ENCODE data around the gene FGF12. TPM values are rescaled to one million over a fixed set of nuclear protein-coding genes. Genes with fewer than 3 reads are reported as not detected.
A peak's percentile ranks its signal among the peaks of the same experiment; 100 is the strongest.

Gene FGF12
- total RNA-seq, 1 experiment from 2014 or later, result 0.09 TPM

GRCh38 chr3:192467230-192468140 lies 259.9 kb downstream of the FGF12 start:
- H3K4me3 Mint-ChIP-seq (ENCODE audit: unreplicated experiment), result no peak overlapping the region
- CTCF ChIA-PET, result interaction anchor here (0.5 to 12.1 kb wide), 30 partner anchors 9 to 1150 kb away, joined by 3 to 122 read pairs (median 4); no protein-coding TSS in a partner anchor
- no peak overlapping the region for H3K27ac Mint-ChIP-seq (ENCODE audit: low read depth, unreplicated experiment)
- peak; percentile 94 for TF ChIP-seq CTCF (IDR thresholded peaks at IDR 0.05; ENCODE audit: unreplicated experiment)
- no peaks in the 10 kb centered on the region for H3K36me3 Mint-ChIP-seq (ENCODE audit: insufficient read depth, unreplicated experiment)
- no peaks in the 10 kb centered on the region for H3K9me3 Mint-ChIP-seq (ENCODE audit: unreplicated experiment)
- intact Hi-C loops (cut with micrococcal nuclease), result loop anchor here (1.0 to 5.0 kb wide), 4 partner anchors 99 to 1105 kb away; no protein-coding TSS in a partner anchor
- no TSS peak for BruUV-seq (replicated peaks)
- H3K27me3 Mint-ChIP-seq (ENCODE audit: insufficient read depth, unreplicated experiment), result peaks cover 82% of the 10 kb centered on the region
- no peaks in the 10 kb centered on the region for H3K4me1 Mint-ChIP-seq (ENCODE audit: insufficient read depth, unreplicated experiment)
- POLR2A ChIA-PET, result no interaction called here
- peak; percentile 72 for DNase-seq (ENCODE audit: unreplicated experiment)

DNA sequence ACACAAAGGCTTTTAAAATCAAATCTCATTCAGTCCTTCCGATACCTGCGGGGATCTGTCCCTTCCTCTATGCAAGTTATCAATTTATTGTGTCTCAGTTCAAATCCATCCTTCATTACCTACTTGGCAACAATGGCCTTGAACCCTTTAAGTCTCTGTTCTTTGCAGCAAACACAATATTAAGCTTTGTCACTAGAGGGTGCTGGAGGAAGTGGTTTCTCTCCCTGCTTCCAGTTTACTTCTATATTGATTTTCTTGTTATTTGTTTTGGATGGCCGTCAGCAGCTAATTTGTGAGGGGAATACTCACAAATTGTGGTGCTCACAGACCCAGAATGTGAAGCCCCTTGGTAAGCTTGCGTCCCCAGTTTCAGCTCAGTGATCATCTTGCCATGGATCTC lies 278.3 kb downstream of the FGF12 start:
- Mint-ChIP-seq H3K27ac (ENCODE audit: low read depth, unreplicated experiment) (no peak overlapping the region), H3K9me3 (ENCODE audit: unreplicated experiment) (no peaks in the 10 kb centered on the region), H3K27me3 (ENCODE audit: insufficient read depth, unreplicated experiment) (peaks cover 97% of the 10 kb centered on the region), H3K4me1 (ENCODE audit: insufficient read depth, unreplicated experiment) (no peaks in the 10 kb centered on the region), H3K4me3 (ENCODE audit: unreplicated experiment) (no peak overlapping the region), H3K36me3 (ENCODE audit: insufficient read depth, unreplicated experiment) (no peaks in the 10 kb centered on the region)
- BruUV-seq (replicated peaks), result no TSS peak
- ChIA-PET CTCF (interaction anchor here (0.5 to 1.6 kb wide), 12 partner anchors 13 to 1261 kb away, joined by 3 to 6 read pairs (median 4); no protein-coding TSS in a partner anchor), POLR2A (interaction anchor here (0.6 kb wide), 1 partner anchor 303 kb away, joined by 4 read pairs; no protein-coding TSS in a partner anchor)
- intact Hi-C loops (cut with micrococcal nuclease), result loop anchor here (10.0 kb wide), 1 partner anchor 1204 kb away; no protein-coding TSS in a partner anchor
- peak; percentile 25 for TF ChIP-seq CTCF (IDR thresholded peaks at IDR 0.05; ENCODE audit: unreplicated experiment)
- DNase-seq (ENCODE audit: unreplicated experiment), result peak; percentile 17

- ChIA-PET CTCF (interaction anchor here (0.6 to 4.7 kb wide), 13 partner anchors 12 to 1563 kb away, joined by 3 to 57 read pairs (median 5); no protein-coding TSS in a partner anchor), POLR2A (interaction anchor here (0.6 kb wide), 1 partner anchor 258 kb away, joined by 3 read pairs; no protein-coding TSS in a partner anchor)
- no peaks in the 10 kb centered on the region for H3K36me3 Mint-ChIP-seq (ENCODE audit: insufficient read depth, unreplicated experiment)
- intact Hi-C loops (cut with micrococcal nuclease), result loop anchor here (10.0 kb wide), 1 partner anchor 1201 kb away; no protein-coding TSS in a partner anchor
- no peak for DNase-seq (ENCODE audit: unreplicated experiment)
- no peak for TF ChIP-seq CTCF (IDR thresholded peaks at IDR 0.05; ENCODE audit: unreplicated experiment)
- no TSS peak for BruUV-seq (replicated peaks)
- peaks cover 80% of the 10 kb centered on the region for H3K27me3 Mint-ChIP-seq (ENCODE audit: insufficient read depth, unreplicated experiment)
- no peak overlapping the region for H3K27ac Mint-ChIP-seq (ENCODE audit: low read depth, unreplicated experiment)
- H3K4me3 Mint-ChIP-seq (ENCODE audit: unreplicated experiment), result no peak overlapping the region
- no peaks in the 10 kb centered on the region for H3K4me1 Mint-ChIP-seq (ENCODE audit: insufficient read depth, unreplicated experiment)
- H3K9me3 Mint-ChIP-seq (ENCODE audit: unreplicated experiment), result no peaks in the 10 kb centered on the region
Observed at GRCh38 chr3:192445770-192446644, 281.3 kb downstream of the FGF12 start.

Measured in MCF 10A (cell line).